Measurements from ENCODE around the gene PDE7B. TPM values are rescaled to one million over a fixed set of nuclear protein-coding genes. Genes with fewer than 3 reads are reported as not detected.

The PDE7B gene
- total and polyA plus RNA-seq, 2 of the 4 experiments (the other 2 are of a cell fraction): 7.8 to 12.4 TPM

DNA sequence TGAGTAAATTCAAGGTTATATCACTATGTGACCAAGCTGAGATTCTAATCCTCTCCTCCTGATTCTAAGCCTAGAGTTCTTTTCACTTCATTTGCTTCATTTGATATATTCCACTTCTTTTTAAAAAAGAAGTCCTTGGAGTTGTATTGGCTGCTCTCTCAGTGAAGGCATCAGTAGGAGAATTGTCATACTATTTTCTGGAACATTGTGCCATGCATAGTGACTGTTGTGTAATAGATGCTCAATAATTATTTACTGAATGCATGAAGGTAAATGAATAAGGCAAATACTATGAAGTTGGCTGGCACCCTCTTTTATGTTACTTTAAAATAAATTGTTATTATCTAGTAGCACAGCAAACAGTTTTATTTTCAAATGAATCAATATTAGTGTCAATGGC lies 209.3 kb downstream of the PDE7B start:
- Histone ChIP-seq H3K9me3 (ENCODE audit: control insufficient read depth, insufficient read depth, low read length) (no peaks in the 10 kb centered on the region), H3K56ac (ENCODE audit: extremely low read depth, insufficient read depth, low read length) (no peak overlapping the region), H3K4me1 (ENCODE audit: control insufficient read depth, insufficient read depth, low read length) (peaks cover 11% of the 10 kb centered on the region), H3K4me3 (ENCODE audit: insufficient read depth, low read depth, low read length) (no peak overlapping the region), H2AK5ac (ENCODE audit: low read depth, low read length) (no peak overlapping the region), H3K4me2 (ENCODE audit: low read depth, low read length) (no peak overlapping the region), H2BK15ac (ENCODE audit: low read depth, low read length) (no peak overlapping the region), H3K27me3 (ENCODE audit: control insufficient read depth, insufficient read depth, low read length) (no peaks in the 10 kb centered on the region), H2BK20ac (ENCODE audit: low read depth, low read length) (no peak overlapping the region), H3K23ac (ENCODE audit: low read depth, low read length) (peak overlapping the region; percentile 59; the same call in 1 of the 2 replicates), H2AK9ac (replicated peaks; ENCODE audit: low read depth, low read length, poor library complexity) (no peak overlapping the region), H4K91ac (ENCODE audit: insufficient read depth, low read depth, low read length) (no peak overlapping the region), H3K9me1 (ENCODE audit: insufficient read depth, low read length) (peaks cover 19% of the 10 kb centered on the region), H3K27ac (ENCODE audit: insufficient read depth, low read length) (no peak overlapping the region), H4K20me1 (ENCODE audit: insufficient read depth, low read length) (peaks cover 6% of the 10 kb centered on the region; the same call in 1 of the 2 replicates), H2AFZ (replicated peaks; ENCODE audit: low read length, poor library complexity) (no peak overlapping the region), H4K5ac (ENCODE audit: low read depth, low read length) (no peak overlapping the region), H3K36me3 (ENCODE audit: control insufficient read depth, insufficient read depth, low read length) (peaks cover 4% of the 10 kb centered on the region; the same call in 1 of the 2 replicates), H3K79me1 (ENCODE audit: low read depth in 1 of 2, low read length in 2 of 2) (peaks cover 34 to 65% of the 10 kb centered on the region in 2 experiments), H3K14ac (replicated peaks; ENCODE audit: low read depth, low read length) (no peak overlapping the region), H2BK120ac (ENCODE audit: low read depth, low read length) (no peak overlapping the region), H4K8ac (ENCODE audit: low read depth in 2 of 2, low read length in 2 of 2) (no peak overlapping the region), H3K18ac (ENCODE audit: low read depth, low read length) (no peak overlapping the region), H3K4ac (ENCODE audit: low read depth, low read length) (no peak overlapping the region), H2BK5ac (ENCODE audit: low read depth, low read length, poor library complexity, severe bottlenecking) (no peak overlapping the region), H3K9ac (ENCODE audit: low read depth, low read length) (no peak overlapping the region)
- no TSS peak for BruUV-seq (replicated peaks)
- TF ChIP-seq CEBPB (IDR thresholded peaks at IDR 0.05; ENCODE audit: low read depth, low read length) (0 out of 2 replicates have a peak, but pooled peaks have one; percentile 26), MAZ (IDR thresholded peaks at IDR 0.05; ENCODE audit: borderline replicate concordance, low read depth, low read length) (no peak)
- TF ChIP-seq, protein P1, sequence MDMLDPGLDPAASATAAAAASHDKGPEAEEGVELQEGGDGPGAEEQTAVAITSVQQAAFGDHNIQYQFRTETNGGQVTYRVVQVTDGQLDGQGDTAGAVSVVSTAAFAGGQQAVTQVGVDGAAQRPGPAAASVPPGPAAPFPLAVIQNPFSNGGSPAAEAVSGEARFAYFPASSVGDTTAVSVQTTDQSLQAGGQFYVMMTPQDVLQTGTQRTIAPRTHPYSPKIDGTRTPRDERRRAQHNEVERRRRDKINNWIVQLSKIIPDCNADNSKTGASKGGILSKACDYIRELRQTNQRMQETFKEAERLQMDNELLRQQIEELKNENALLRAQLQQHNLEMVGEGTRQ (IDR thresholded peaks at IDR 0.05; ENCODE audit: low read depth, low read length): no peak
- dilution Hi-C loops (cut with HindIII; ENCODE audit: low sequenced_read_pairs, unreplicated experiment) (no loop called here), in situ Hi-C loops (cut with MboI; ENCODE audit: low sequenced_read_pairs) (no loop called here), intact Hi-C loops (cut with micrococcal nuclease) (no loop called here)
- ATAC-seq (ENCODE audit: low read depth) (no peak), DNase-seq (no peak)
- ChIA-PET POLR2A (ENCODE audit: unreplicated experiment) (no interaction called here), CTCF (interaction anchor here (1.0 kb wide), 1 partner anchor 44 kb away, joined by 4 read pairs; no protein-coding TSS in a partner anchor)
